Endothelial cell of umbilical vein (primary cell): ENCODE measurements around the gene DCDC1.

Experiments used
- CTCF ChIP-seq, 2 donors: IDR thresholded peaks; 1 replicate in 1 of 2; 2 replicates in 1 of 2; pipeline ENCODE4 v1.5.1; 2011; ENCODE audit warnings: low read length in 2 of 2, mild to moderate bottlenecking in 2 of 2, moderate library complexity in 2 of 2, control low read depth in 1 of 2, inconsistent platforms in 1 of 2, low read depth in 1 of 2; ENCODE audit not compliant: insufficient read depth in 1 of 2; ENCODE audit errors: extremely low read depth in 1 of 2
- FOS ChIP-seq: IDR thresholded peaks from 2 replicates; pipeline ENCODE4 v1.6.1; 2011; ENCODE audit warnings: mild to moderate bottlenecking, low read length, moderate library complexity, borderline replicate concordance; ENCODE audit not compliant: insufficient read depth

- TF ChIP-seq CTCF (IDR thresholded peaks at IDR 0.05; ENCODE audit: extremely low read depth in 1 of 2, insufficient read depth in 1 of 2, low read depth in 1 of 2, low read length in 2 of 2): no peak
- TF ChIP-seq FOS: no peak
Observed at GRCh38 chr11:30990625-30991296, 378.8 kb downstream of the DCDC1 start.
